RWPE2 (cell line): ENCODE results near the gene MRGPRX1.

Experiments used
- ATAC-seq: fragments of 200-7000 bp; cut with Tn5 transposase; 3 replicates; pipeline ENCODE4 v1.9.1; 2021; ENCODE audit warnings: low read depth
- DNase-seq: peaks from one replicate; pipeline ENCODE4 v3.0.0-alpha.2; 2020; ENCODE audit warnings: low spot score
- H3K27ac ChIP-seq: fragments of 450-650 bp; 2 replicates; pipeline ENCODE4 v1.5.1; 2017; ENCODE audit warnings: mild to moderate bottlenecking; ENCODE audit not compliant: poor library complexity, severe bottlenecking
- H3K27me3 ChIP-seq: fragments of 250-450 bp; sonication (Bioruptor Pico); 2 replicates; pipeline ENCODE4 v1.5.1; 2021; ENCODE audit warnings: mild to moderate bottlenecking, moderate library complexity; ENCODE audit not compliant: insufficient read depth, poor library complexity, severe bottlenecking
- H3K36me3 ChIP-seq: fragments of 250-450 bp; sonication (Bioruptor Pico); 2 replicates; pipeline ENCODE4 v1.5.1; 2020; ENCODE audit warnings: low read depth, mild to moderate bottlenecking, moderate library complexity
- H3K4me1 ChIP-seq: fragments of 250-450 bp; sonication (Bioruptor Pico); 2 replicates; pipeline ENCODE4 v1.5.1; 2021; ENCODE audit warnings: mild to moderate bottlenecking, moderate library complexity; ENCODE audit not compliant: insufficient read depth, poor library complexity, severe bottlenecking
- H3K4me3 ChIP-seq: fragments of 250-450 bp; sonication (Bioruptor Pico); 2 replicates; pipeline ENCODE4 v1.5.1; 2021; ENCODE audit warnings: mild to moderate bottlenecking, moderate library complexity; ENCODE audit not compliant: severe bottlenecking
- H3K9me3 ChIP-seq: fragments of 250-450 bp; sonication (Bioruptor Pico); 2 replicates; pipeline ENCODE4 v1.5.1; 2021; ENCODE audit warnings: mild to moderate bottlenecking, moderate library complexity; ENCODE audit not compliant: severe bottlenecking
- TF ChIP-seq, protein P1 (sequence below): fragments of 450-650 bp; IDR thresholded peaks from one replicate; pipeline ENCODE4 v1.5.1; 2017; ENCODE audit warnings: mild to moderate bottlenecking, moderate library complexity; ENCODE audit not compliant: poor library complexity, severe bottlenecking

Gene MRGPRX1

DNA sequence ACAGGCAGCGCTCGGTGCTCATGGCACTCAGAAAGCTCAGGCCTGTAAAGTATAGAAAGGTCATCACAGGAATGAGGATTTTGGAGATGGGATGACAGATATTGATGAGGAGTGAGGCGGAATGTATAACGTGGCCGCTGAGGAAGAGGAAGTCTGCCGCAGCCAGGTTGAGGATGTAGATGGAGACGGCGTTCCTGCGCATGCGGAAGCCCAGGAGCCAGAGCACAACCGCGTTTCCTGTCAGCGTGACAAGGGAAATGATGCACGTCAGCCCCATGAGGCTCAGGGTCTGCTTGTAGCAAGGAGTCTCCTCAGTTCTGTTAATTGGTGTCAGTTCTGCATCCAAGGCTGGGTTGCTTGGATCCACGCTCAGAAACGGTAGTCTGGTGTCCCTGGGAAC is 33.1 kb upstream of the MRGPRX1 start:
- no peak overlapping the region for H3K27ac ChIP-seq
- H3K36me3 ChIP-seq = no peaks in the 10 kb centered on the region
- H3K27me3 ChIP-seq = no peaks in the 10 kb centered on the region
- DNase-seq = no peak
- TF ChIP-seq, protein P1, sequence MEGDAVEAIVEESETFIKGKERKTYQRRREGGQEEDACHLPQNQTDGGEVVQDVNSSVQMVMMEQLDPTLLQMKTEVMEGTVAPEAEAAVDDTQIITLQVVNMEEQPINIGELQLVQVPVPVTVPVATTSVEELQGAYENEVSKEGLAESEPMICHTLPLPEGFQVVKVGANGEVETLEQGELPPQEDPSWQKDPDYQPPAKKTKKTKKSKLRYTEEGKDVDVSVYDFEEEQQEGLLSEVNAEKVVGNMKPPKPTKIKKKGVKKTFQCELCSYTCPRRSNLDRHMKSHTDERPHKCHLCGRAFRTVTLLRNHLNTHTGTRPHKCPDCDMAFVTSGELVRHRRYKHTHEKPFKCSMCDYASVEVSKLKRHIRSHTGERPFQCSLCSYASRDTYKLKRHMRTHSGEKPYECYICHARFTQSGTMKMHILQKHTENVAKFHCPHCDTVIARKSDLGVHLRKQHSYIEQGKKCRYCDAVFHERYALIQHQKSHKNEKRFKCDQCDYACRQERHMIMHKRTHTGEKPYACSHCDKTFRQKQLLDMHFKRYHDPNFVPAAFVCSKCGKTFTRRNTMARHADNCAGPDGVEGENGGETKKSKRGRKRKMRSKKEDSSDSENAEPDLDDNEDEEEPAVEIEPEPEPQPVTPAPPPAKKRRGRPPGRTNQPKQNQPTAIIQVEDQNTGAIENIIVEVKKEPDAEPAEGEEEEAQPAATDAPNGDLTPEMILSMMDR = no peak
- no peak for ATAC-seq
- H3K4me1 ChIP-seq = no peaks in the 10 kb centered on the region
- H3K9me3 ChIP-seq = no peaks in the 10 kb centered on the region
- H3K4me3 ChIP-seq = no peak overlapping the region

DNA sequence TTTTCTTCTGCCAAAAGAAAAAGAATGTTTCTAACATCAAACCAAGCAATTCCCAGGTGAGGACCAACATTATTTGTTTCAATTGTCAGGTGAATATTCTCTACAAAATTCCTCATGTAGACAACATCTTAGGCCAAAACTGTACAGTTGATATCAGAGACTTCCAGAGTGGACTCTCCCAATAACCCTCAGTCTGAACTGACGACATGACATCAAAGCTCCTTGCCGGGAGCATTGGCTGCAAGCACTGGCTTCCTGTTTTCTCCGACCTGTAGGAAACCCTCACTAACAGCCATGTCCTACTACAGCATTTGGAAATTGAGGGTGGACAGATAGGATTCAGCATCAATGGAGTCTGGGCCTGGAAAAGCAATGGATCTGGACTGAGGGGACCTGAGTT is 30.5 kb upstream of the MRGPRX1 start:
- DNase-seq (no peak), ATAC-seq (no peak)
- TF ChIP-seq, protein P1 = no peak
- Histone ChIP-seq H3K36me3 (no peaks in the 10 kb centered on the region), H3K4me1 (no peaks in the 10 kb centered on the region), H3K9me3 (no peaks in the 10 kb centered on the region), H3K4me3 (no peak overlapping the region), H3K27me3 (peaks cover 9% of the 10 kb centered on the region), H3K27ac (no peak overlapping the region)

DNA sequence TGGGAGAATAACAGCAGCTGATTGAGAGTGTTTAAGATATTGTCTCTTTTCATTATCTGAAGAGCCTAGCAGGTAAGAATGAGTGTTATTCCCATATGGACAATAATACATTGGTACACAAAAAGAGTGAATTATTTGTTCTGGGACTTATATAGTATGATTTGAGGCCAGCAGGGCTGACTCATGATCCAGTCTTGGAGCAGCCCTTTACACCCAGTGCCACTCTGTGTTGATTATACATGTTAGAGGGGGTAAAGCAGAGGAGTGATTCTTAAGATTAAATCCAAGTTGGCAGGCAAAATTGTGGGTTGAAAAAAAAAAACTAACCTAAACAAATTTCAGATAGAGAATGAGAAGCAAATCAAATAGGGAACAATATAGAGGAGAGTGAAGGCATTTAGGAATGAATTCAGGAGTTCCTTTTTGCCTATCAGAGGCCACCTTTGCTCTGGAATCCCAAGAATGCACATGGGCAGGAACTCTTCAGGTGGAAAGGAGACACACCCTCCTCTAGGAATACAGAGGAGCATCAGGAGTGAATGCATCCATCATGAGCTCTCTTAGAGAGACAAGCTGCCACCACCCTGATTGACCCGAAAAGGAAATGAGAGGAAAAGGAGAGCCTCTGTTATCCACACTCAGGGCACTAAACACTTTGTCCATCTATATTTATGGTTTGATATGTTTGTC is 19.2 kb upstream of the MRGPRX1 start:
- no peaks in the 10 kb centered on the region for H3K36me3 ChIP-seq
- peaks cover 5% of the 10 kb centered on the region for H3K4me1 ChIP-seq
- DNase-seq (no peak), ATAC-seq (peak; percentile 97)
- no peaks in the 10 kb centered on the region for H3K9me3 ChIP-seq
- H3K27me3 ChIP-seq = no peaks in the 10 kb centered on the region
- H3K27ac ChIP-seq = peak overlapping the region; percentile 36
- no peak overlapping the region for H3K4me3 ChIP-seq
- TF ChIP-seq, protein P1 = no peak

DNA sequence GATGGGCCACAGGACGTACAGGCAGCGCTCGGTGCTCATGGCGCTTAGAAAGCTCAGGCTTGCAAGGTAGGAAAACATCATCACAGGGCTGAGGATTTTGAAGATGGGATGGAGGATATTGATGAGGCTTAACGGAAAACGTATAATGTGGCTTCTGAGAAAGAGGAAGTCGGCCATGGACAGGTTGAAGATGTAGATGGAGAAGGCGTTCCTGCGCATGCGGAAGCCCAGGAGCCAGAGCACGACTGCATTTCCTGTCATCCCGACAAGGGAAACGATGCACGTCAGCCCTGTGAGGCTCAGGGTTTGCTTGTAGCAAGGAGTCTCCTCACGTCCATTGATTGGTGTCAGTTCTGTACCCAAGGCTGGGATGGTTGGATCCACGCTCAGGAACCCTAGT is 17.4 kb upstream of the MRGPRX1 start:
- TF ChIP-seq, protein P1 = no peak
- ATAC-seq (no peak), DNase-seq (no peak)
- Histone ChIP-seq H3K27ac (no peak overlapping the region), H3K36me3 (no peaks in the 10 kb centered on the region), H3K4me1 (peaks cover 5% of the 10 kb centered on the region), H3K9me3 (no peaks in the 10 kb centered on the region), H3K4me3 (no peak overlapping the region), H3K27me3 (no peaks in the 10 kb centered on the region)

DNA sequence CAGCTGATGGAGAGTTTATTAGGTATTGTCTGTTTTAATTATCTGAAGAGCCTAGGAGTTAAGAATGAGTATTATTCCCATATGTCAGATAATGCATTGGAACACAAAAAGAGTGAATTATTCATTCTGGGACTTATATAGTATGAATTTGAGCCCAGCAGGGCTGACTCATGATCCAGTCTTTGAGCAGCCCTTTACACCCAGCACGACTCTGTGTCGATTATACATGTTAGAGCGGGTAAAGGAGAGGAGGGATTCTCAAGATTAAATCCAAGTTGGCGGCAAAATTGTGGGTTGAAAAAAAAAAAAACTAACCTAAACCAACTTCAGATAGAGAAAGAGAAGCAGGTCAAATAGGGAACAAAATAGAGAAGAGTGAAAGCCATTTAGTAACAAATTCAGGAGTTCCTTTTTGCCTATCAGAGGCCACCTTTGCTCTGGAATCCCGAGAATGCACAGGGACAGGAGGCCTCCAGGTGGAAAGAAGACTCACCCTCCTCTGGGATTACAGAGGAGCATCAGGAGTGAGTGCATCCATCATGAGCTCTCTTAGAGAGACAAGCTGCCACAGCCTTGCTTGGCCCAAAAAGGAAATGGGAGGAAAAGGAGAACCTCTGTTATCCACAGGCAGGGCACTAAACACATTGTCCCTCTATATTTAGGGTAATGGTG is 3.1 kb downstream of the MRGPRX1 start:
- DNase-seq (no peak), ATAC-seq (no peak)
- Histone ChIP-seq H3K4me1 (no peaks in the 10 kb centered on the region), H3K9me3 (no peaks in the 10 kb centered on the region), H3K36me3 (no peaks in the 10 kb centered on the region), H3K4me3 (no peak overlapping the region), H3K27me3 (no peaks in the 10 kb centered on the region), H3K27ac (no peak overlapping the region)
- TF ChIP-seq, protein P1 = no peak
